Measurements from ENCODE around the gene TACR2.

Gene TACR2

GRCh38 chr10:69461243-69462025 is 44.7 kb upstream of the TACR2 start:
- TF ChIP-seq, protein P1, sequence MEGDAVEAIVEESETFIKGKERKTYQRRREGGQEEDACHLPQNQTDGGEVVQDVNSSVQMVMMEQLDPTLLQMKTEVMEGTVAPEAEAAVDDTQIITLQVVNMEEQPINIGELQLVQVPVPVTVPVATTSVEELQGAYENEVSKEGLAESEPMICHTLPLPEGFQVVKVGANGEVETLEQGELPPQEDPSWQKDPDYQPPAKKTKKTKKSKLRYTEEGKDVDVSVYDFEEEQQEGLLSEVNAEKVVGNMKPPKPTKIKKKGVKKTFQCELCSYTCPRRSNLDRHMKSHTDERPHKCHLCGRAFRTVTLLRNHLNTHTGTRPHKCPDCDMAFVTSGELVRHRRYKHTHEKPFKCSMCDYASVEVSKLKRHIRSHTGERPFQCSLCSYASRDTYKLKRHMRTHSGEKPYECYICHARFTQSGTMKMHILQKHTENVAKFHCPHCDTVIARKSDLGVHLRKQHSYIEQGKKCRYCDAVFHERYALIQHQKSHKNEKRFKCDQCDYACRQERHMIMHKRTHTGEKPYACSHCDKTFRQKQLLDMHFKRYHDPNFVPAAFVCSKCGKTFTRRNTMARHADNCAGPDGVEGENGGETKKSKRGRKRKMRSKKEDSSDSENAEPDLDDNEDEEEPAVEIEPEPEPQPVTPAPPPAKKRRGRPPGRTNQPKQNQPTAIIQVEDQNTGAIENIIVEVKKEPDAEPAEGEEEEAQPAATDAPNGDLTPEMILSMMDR (IDR thresholded peaks at IDR 0.05; ENCODE audit: insufficient read depth, low read depth, low read length, missing control alignments) = no peak
- no peak for DNase-seq (ENCODE audit: low read depth)
- no peak overlapping the region for H3K4me3 ChIP-seq (ENCODE audit: low read length)

DNA sequence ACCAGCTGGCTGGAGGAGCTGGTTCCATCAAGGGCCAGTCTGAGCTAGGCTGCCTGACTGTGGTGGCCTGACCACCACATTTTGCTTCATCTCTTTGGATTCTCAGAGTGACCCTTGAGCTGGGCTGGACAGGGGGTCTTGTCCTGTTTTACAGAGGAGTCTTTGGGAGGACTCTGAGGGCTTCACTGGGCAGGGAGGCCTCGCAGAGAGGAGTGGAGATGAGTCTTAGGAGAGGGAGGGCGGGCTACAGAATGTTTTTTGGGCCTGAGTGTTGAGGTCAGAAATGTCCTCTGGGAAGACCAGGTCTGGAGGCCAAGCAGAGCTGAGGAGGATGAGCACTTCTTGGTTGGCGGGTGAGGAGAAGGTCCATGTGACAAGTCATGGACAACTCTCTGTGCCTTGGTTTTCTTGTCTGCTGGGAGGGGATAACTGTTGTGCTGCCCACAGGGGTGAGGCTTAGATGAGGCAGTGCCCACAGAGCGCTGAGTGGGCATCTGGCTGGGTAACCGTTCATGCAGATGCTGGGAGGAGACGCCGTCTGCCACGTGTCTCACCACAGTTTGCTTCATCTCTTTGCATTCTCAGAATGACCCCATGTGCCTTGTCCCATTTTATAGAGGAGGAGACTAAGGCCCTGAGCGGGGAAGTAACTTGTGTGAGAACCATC is 44.0 kb upstream of the TACR2 start:
- H3K4me3 ChIP-seq (ENCODE audit: low read length) = no peak overlapping the region
- no peak for DNase-seq (ENCODE audit: low read depth)
- TF ChIP-seq, protein P1 (IDR thresholded peaks at IDR 0.05; ENCODE audit: insufficient read depth, low read depth, low read length, missing control alignments) = no peak

DNA sequence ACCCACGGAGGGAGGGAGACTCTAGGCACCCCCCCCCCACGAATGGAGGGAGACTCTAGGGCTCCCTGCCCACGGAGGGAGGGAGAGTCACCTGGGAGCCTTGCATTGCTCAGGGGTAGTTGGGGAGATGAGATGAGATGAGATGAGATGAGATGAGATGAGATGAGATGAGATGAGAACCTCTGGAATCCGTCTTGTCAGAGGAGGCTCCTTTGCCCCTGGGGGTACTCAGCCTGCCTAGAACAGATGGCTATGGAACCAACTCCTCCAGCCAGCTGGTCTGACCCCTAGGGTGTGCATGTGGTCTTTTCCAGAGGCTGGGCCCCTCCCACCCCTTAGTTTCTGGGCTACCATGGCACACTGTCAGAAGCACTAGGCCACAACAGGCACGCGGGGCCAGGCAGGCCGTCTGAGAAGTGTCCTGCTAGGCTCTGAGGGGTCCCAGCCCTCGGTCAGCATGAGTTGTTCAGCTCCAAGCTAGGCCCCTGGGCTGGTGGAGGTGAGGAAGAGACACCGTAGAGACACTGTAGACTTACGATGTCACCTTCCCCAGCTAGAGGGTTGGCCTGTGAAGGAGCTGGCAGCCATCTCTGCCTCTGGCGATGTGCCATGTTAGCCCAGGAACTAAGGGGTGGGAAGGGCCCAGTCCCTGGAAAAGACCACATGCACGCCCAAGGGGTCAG is 43.3 kb upstream of the TACR2 start:
- TF ChIP-seq, protein P1 (IDR thresholded peaks at IDR 0.05; ENCODE audit: insufficient read depth, low read depth, low read length, missing control alignments) = no peak
- no peak for DNase-seq (ENCODE audit: low read depth)
- no peak overlapping the region for H3K4me3 ChIP-seq (ENCODE audit: low read length)

GRCh38 chr10:69459101-69459790 is 42.5 kb upstream of the TACR2 start:
- no peak overlapping the region for H3K4me3 ChIP-seq (ENCODE audit: low read length)
- TF ChIP-seq, protein P1 (IDR thresholded peaks at IDR 0.05; ENCODE audit: insufficient read depth, low read depth, low read length, missing control alignments) = no peak

DNA sequence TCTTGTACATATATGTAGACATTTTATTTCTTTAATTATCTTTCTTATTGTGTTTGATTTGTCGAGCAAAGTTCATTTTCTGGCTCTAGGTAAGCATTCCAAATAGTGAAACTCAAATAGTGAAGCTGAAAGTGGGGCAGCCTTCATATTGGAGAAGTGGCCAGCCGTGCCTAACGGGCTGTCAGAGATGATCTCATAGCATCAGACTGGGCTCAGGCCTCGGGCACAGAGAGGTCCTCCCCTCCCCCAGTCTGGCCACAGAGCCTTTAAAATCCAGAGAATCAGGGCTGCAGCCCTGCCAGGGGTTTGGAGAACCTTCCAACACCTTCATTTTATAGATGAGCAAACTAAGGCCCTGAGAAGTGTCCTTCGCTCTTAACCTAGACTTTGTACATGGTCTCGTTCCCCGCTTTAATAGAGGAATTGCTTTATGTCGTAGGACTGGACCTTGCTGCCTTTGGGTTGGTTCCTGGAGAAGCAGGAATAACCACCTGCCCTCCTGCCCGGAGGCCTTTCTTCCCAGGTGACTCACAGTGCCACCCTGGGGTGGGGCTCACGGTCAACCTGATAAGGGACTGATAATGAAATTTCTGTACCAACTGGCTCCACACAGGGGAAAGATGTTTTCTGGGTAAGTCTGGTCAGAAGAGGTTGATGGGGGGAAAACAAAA is 41.8 kb upstream of the TACR2 start:
- H3K4me3 ChIP-seq (ENCODE audit: low read length) = no peak overlapping the region
- TF ChIP-seq, protein P1 (IDR thresholded peaks at IDR 0.05; ENCODE audit: insufficient read depth, low read depth, low read length, missing control alignments) = no peak
- peak; percentile 63 for DNase-seq (ENCODE audit: low read depth)

More at GRCh38 chr10:69459101-69459790, 42.5 kb upstream of the TACR2 start:
- DNase-seq (ENCODE audit: low read depth) = no peak

DNA sequence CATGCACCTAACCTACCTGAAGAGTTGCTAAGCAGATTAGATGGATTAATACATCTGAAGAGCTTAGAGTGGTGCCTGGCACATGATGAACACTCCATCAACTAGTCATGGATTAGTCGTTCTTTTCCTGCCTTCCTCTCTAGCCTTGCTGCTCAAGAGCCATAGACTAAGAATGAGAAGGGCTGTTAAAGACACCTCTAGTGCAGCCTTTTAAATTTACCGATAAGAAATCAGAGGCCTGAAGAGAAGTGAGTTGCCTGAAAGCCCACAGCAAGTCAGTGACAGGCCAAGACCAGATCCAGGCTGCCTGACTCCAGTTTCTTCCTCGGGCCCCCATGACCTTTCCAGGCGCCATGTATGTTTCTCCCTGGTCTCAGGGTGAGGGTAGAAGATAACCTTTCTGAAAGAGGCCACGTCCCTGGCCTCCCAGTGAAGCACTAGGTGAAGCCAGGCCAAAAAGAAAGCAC is 41.1 kb upstream of the TACR2 start:
- TF ChIP-seq, protein P1 (IDR thresholded peaks at IDR 0.05; ENCODE audit: insufficient read depth, low read depth, low read length, missing control alignments) = no peak
- DNase-seq (ENCODE audit: low read depth) = peak; percentile 49
- H3K4me3 ChIP-seq (ENCODE audit: low read length) = no peak overlapping the region
